ENCODE measurements around the gene DCHS1. TPM values are rescaled to one million over a fixed set of nuclear protein-coding genes. Genes with fewer than 3 reads are reported as not detected.
A peak's percentile ranks its signal among the peaks of the same experiment; 100 is the strongest.

Gene DCHS1
- total and polyA plus RNA-seq, 2 of the 13 experiments (the other 11 are each of a cell fraction or from before 2014, with no cell fraction given): under 0.01 to 0.03 TPM

DNA sequence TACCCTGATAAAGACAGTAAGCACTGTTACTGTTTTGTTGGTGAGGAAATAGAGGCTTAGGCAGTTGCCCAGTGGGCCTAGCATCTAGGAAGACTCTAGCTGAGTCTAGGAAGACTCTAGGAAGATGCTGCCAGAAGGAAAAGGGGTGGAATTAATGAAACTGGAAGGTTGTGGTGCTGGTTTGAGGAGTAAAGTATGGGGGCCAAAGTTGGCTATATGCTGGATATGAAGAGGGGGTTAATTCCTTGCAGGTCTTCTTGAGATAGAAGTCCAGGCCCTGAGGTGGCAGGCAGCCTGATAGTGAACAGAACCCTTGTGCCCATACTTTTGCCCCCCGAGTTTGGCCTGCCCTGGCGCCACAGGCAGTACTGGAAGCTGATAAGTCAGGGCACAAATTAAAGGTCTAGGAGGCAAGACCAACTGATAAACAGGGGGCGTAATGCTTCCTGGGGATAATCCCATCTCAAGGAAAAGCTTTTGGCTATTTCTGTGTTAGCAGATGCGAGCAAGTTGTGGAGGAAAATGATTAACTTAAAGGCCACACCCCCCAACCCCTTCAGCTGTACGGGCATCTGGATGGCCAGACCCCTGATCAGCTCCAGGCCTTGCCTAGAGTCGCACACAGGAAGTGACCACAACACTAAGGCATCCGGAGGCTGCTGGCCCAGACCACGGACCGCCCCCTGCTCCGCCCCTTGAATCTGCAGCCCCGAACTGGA lies 49.0 kb downstream of the DCHS1 start:
- WGBS (ENCODE audit: low lambda C conversion rate): 5% methylated on average over 10 of the region's 11 CpGs
- in situ Hi-C loops (cut with HindIII; ENCODE audit: extremely low pct_ligation_motif_present, low pct_unique_long_range_greater_than_20kb): loop anchor here (10.0 kb wide), 1 partner anchor 122 kb away; the partner anchor contains the start of genes ARFIP2 and TIMM10B
- H3K27me3 ChIP-seq (ENCODE audit: control insufficient read depth in 1 of 2, insufficient read depth in 2 of 2, low read length in 2 of 2): no peaks in the 10 kb centered on the region; a peak in 1 of 5 replicates
- no peak for TF ChIP-seq HOXA7 (CRISPR knock-in tag; IDR thresholded peaks at IDR 0.05)
- TF ChIP-seq ZNF331 (CRISPR knock-in tag; IDR thresholded peaks at IDR 0.05): 0 out of 2 replicates have a peak, but pooled peaks have one; percentile 50
- peak; percentile 91 for TF ChIP-seq SAP130 (CRISPR knock-in tag; IDR thresholded peaks at IDR 0.05; ENCODE audit: low read depth)
- no peak for TF ChIP-seq ZNF256 (CRISPR knock-in tag; conservative IDR thresholded peaks at IDR 0.05)
- 0 out of 2 replicates have a peak, but pooled peaks have one; percentile 56 for TF ChIP-seq ARHGAP35 (CRISPR knock-in tag; IDR thresholded peaks at IDR 0.05; ENCODE audit: borderline replicate concordance)
- 0 out of 2 replicates have a peak, but pooled peaks have one; percentile 46 for TF ChIP-seq AKAP8 (CRISPR knock-in tag; IDR thresholded peaks at IDR 0.05)
- TF ChIP-seq, protein P1, sequence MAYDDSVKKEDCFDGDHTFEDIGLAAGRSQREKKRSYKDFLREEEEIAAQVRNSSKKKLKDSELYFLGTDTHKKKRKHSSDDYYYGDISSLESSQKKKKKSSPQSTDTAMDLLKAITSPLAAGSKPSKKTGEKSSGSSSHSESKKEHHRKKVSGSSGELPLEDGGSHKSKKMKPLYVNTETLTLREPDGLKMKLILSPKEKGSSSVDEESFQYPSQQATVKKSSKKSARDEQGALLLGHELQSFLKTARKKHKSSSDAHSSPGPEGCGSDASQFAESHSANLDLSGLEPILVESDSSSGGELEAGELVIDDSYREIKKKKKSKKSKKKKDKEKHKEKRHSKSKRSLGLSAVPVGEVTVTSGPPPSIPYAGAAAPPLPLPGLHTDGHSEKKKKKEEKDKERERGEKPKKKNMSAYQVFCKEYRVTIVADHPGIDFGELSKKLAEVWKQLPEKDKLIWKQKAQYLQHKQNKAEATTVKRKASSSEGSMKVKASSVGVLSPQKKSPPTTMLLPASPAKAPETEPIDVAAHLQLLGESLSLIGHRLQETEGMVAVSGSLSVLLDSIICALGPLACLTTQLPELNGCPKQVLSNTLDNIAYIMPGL (CRISPR knock-in tag; IDR thresholded peaks at IDR 0.05; ENCODE audit: borderline replicate concordance in 1 of 2, low read depth in 1 of 2): 0 out of 4 replicates have a peak, but pooled peaks have one; percentile 21 to 33
- TF ChIP-seq ZNF605 (CRISPR knock-in tag; IDR thresholded peaks at IDR 0.05): peak; percentile 48; the same call in 1 of the 2 replicates
- TF ChIP-seq RCOR2 (CRISPR knock-in tag; IDR thresholded peaks at IDR 0.05): 0 out of 2 replicates have a peak, but pooled peaks have one; percentile 21
- TF ChIP-seq FOSL2 (CRISPR knock-in tag; IDR thresholded peaks at IDR 0.05): peak; percentile 88
- TF ChIP-seq, protein P2, sequence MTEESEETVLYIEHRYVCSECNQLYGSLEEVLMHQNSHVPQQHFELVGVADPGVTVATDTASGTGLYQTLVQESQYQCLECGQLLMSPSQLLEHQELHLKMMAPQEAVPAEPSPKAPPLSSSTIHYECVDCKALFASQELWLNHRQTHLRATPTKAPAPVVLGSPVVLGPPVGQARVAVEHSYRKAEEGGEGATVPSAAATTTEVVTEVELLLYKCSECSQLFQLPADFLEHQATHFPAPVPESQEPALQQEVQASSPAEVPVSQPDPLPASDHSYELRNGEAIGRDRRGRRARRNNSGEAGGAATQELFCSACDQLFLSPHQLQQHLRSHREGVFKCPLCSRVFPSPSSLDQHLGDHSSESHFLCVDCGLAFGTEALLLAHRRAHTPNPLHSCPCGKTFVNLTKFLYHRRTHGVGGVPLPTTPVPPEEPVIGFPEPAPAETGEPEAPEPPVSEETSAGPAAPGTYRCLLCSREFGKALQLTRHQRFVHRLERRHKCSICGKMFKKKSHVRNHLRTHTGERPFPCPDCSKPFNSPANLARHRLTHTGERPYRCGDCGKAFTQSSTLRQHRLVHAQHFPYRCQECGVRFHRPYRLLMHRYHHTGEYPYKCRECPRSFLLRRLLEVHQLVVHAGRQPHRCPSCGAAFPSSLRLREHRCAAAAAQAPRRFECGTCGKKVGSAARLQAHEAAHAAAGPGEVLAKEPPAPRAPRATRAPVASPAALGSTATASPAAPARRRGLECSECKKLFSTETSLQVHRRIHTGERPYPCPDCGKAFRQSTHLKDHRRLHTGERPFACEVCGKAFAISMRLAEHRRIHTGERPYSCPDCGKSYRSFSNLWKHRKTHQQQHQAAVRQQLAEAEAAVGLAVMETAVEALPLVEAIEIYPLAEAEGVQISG (CRISPR knock-in tag; IDR thresholded peaks at IDR 0.05): peak; percentile 96
- TF ChIP-seq POLR2A (IDR thresholded peaks at IDR 0.05; ENCODE audit: insufficient read depth in 1 of 2, low read depth in 2 of 2, low read length in 2 of 2): peak in 1 of 2 experiments; percentile 26; a peak in 1 of 4 replicates
- TF ChIP-seq, protein P3, sequence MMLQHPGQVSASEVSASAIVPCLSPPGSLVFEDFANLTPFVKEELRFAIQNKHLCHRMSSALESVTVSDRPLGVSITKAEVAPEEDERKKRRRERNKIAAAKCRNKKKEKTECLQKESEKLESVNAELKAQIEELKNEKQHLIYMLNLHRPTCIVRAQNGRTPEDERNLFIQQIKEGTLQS (CRISPR knock-in tag; IDR thresholded peaks at IDR 0.05): peak; percentile 75; the same call in 1 of the 2 replicates
- peak in 1 of 2 experiments; percentile 38; a peak in 1 of 4 replicates for TF ChIP-seq EP300 (IDR thresholded peaks at IDR 0.05; ENCODE audit: low read depth in 2 of 2, low read length in 2 of 2)
- no peak for TF ChIP-seq EP300 (CRISPR knock-in tag; IDR thresholded peaks at IDR 0.05; ENCODE audit: borderline replicate concordance)
- peak; percentile 71; the same call in 1 of the 2 replicates for TF ChIP-seq SPEN (CRISPR knock-in tag; IDR thresholded peaks at IDR 0.05; ENCODE audit: low read depth)
- TF ChIP-seq, protein P4, sequence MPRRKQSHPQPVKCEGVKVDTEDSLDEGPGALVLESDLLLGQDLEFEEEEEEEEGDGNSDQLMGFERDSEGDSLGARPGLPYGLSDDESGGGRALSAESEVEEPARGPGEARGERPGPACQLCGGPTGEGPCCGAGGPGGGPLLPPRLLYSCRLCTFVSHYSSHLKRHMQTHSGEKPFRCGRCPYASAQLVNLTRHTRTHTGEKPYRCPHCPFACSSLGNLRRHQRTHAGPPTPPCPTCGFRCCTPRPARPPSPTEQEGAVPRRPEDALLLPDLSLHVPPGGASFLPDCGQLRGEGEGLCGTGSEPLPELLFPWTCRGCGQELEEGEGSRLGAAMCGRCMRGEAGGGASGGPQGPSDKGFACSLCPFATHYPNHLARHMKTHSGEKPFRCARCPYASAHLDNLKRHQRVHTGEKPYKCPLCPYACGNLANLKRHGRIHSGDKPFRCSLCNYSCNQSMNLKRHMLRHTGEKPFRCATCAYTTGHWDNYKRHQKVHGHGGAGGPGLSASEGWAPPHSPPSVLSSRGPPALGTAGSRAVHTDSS (CRISPR knock-in tag; conservative IDR thresholded peaks at IDR 0.05): no peak

More for the DNA sequence above, 49.0 kb downstream of the DCHS1 start:
- intact Hi-C loops (cut with micrococcal nuclease; ENCODE audit: unreplicated experiment): no loop called here
- ChIA-PET POLR2A (interaction anchor here (0.7 to 2.1 kb wide), 10 partner anchors 8 to 165 kb away, joined by 3 to 36 read pairs (median 4); partner anchors contain the start of genes ARFIP2, MRPL17, TIMM10B and TPP1), CTCF (ENCODE audit: low intra/inter-chr PET ratio, low total read pairs) (no interaction called here)
- FAIRE-seq (peak; percentile 80), ATAC-seq (peak; percentile 86), DNase-seq (ENCODE audit: low spot score) (peak; percentile 97)
- Histone ChIP-seq H3K36me3 (replicated peaks in 1 of 2; ENCODE audit: control insufficient read depth in 1 of 2, insufficient read depth in 2 of 2, low read length in 2 of 2) (peaks cover 21 to 42% of the 10 kb centered on the region in 2 experiments), H3K27ac (ENCODE audit: extremely low read length, insufficient read depth, low read length) (peak overlapping the region; percentile 69), H3K79me2 (ENCODE audit: insufficient read depth, low read length) (peaks cover 52% of the 10 kb centered on the region), H4K20me1 (ENCODE audit: insufficient read depth, low read length) (no peaks in the 10 kb centered on the region), H3K4me2 (ENCODE audit: low read depth, low read length) (peak overlapping the region; percentile 99), H3K4me1 (ENCODE audit: insufficient read depth, low read length) (peaks cover 60% of the 10 kb centered on the region), H3K9me3 (ENCODE audit: low read length) (no peaks in the 10 kb centered on the region), H3K9ac (ENCODE audit: insufficient read depth, low read depth, low read length) (peak overlapping the region; percentile 63), H2AFZ (ENCODE audit: low read length) (no peak overlapping the region), H3K4me3 (replicated peaks in 1 of 3; ENCODE audit: insufficient read depth in 1 of 3, low read depth in 2 of 3, low read length in 3 of 3) (peak overlapping the region; percentile 49 to 70 (median 51))
- no TSS peak for BruUV-seq (replicated peaks)
